Ascending aorta (tissue), 2 donors: ENCODE data around the gene AP2A2. TPM values are rescaled to one million over a fixed set of nuclear protein-coding genes. Genes with fewer than 3 reads are reported as not detected.

Experiments
- DNase-seq, 2 donors: peaks; one replicate each; pipeline ENCODE4 v3.0.0-alpha.2; 2019; ENCODE audit warnings: low spot score in 2 of 2
- H3K27ac ChIP-seq, 2 donors: fragments of 200-600 bp; sonication (generic); one replicate each; pipeline ENCODE4 v1.5.1; 2016 to 2017; ENCODE audit warnings: mild to moderate bottlenecking in 1 of 2
- H3K27me3 ChIP-seq: fragments of 200-600 bp; sonication (generic); one replicate; pipeline ENCODE4 v1.5.1; 2017
- H3K36me3 ChIP-seq, 2 donors: fragments of 200-600 bp; sonication (generic); one replicate each; pipeline ENCODE4 v1.5.1; 2016
- H3K4me1 ChIP-seq, 2 donors: fragments of 200-600 bp; sonication (generic); one replicate each; pipeline ENCODE4 v1.5.1; 2016 to 2017; ENCODE audit warnings: mild to moderate bottlenecking in 1 of 2
- H3K4me3 ChIP-seq, 2 donors: fragments of 200-600 bp; sonication (generic); one replicate each; pipeline ENCODE4 v1.5.1; 2016 to 2017; ENCODE audit warnings: mild to moderate bottlenecking in 1 of 2
- H3K9me3 ChIP-seq, 2 donors: fragments of 200-600 bp; sonication (generic); one replicate each; pipeline ENCODE4 v1.5.1; 2016
- CTCF ChIP-seq, 3 experiments: fragments of 200-600 bp in 2 of 3; fragments of 450-650 bp in 1 of 3; sonication (generic) in 2 of 3; IDR thresholded peaks; one replicate each; pipeline ENCODE4 v1.5.1; 2016 to 2019; ENCODE audit warnings: antibody characterized with exemption in 3 of 3, mild to moderate bottlenecking in 1 of 3, moderate library complexity in 1 of 3
- intact Hi-C: fragments of 100-400 bp; cut with DNase I; formaldehyde crosslinking; loops from one replicate; pipeline ENCODE4 v1.15.1; 2023
- total RNA-seq: library from RNA; depleted of rRNA; stranded (reverse); fragments of >200 nt; gene quantifications from one replicate; pipeline ENCODE4 v1.1.0, GENCODE V29; 2016

Gene AP2A2
- total RNA-seq, 1 donor from 2014 or later: 118 TPM

DNA sequence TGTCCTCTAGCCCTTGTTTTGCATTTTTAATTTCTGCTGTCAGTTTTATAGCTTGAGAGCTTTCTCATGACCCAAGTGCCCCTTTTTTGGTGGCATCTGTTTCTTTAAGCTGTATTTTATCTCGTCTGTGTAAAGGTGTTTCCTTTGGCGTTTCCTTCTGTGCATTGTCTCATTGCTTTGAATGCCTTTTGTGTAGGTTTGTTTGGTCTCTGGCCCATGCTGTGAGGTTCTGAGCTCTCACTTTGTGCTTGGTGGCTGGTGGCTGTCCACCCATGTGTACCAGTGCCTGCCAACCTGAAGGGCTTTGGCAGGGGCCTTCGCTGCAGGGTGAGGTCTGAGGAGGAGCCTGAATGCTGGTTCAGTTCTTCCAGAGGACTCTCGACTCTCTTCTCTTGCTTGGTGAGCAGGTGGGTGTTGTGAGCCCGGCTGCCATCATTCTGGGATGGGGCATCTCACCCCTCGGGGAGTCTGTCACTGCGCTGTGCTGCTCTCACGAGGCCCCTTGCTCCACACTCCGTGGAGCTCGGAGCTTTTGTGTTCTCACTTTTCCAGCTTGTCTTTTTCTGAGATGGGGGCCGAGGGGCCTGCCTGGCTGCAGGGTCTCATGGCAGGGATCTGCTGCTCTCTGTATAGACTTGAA lies 14.9 kb downstream of the AP2A2 start:
- H3K27ac ChIP-seq: no peak overlapping the region
- DNase-seq: no peak
- intact Hi-C loops: no loop called here
- TF ChIP-seq CTCF (IDR thresholded peaks at IDR 0.05): no peak
- H3K4me1 ChIP-seq: peaks cover 0 to 3% of the 10 kb centered on the region in 2 donors
- H3K27me3 ChIP-seq: no peaks in the 10 kb centered on the region
- H3K9me3 ChIP-seq: no peaks in the 10 kb centered on the region
- peaks cover 10 to 14% of the 10 kb centered on the region in 2 donors for H3K36me3 ChIP-seq
- no peak overlapping the region for H3K4me3 ChIP-seq

DNA sequence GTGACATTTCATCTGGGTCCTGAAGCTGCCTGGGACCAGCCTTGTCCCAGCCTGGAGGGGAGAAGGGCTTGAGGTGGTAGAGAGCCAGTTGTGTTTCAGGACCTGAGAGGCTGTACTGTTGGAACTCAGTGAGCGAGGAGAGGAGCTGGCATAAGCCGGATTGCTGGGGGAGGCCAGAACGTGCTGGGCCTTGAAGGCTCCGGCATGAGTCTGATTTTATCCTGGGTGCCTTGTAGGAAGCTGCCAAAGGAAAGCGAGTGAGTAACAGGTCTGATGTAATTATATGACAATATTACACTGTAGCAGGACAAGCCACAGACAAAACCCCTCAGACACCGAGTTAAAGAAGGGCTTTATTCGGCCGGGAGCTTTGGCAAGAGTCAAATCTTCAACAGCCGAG lies 17.2 kb downstream of the AP2A2 start:
- TF ChIP-seq CTCF (IDR thresholded peaks at IDR 0.05): no peak
- no peak overlapping the region for H3K4me3 ChIP-seq
- H3K27me3 ChIP-seq: no peaks in the 10 kb centered on the region
- no peak overlapping the region for H3K27ac ChIP-seq
- H3K36me3 ChIP-seq: peaks cover 16 to 19% of the 10 kb centered on the region in 2 donors
- intact Hi-C loops: no loop called here
- H3K9me3 ChIP-seq: no peaks in the 10 kb centered on the region
- no peak for DNase-seq
- peaks cover 0 to 3% of the 10 kb centered on the region in 2 donors for H3K4me1 ChIP-seq

- Histone ChIP-seq H3K36me3 (peaks cover 19 to 21% of the 10 kb centered on the region in 2 donors), H3K9me3 (no peaks in the 10 kb centered on the region), H3K27me3 (no peaks in the 10 kb centered on the region), H3K4me1 (peaks cover 0 to 3% of the 10 kb centered on the region in 2 donors), H3K27ac (no peak overlapping the region), H3K4me3 (no peak overlapping the region)
- TF ChIP-seq CTCF (IDR thresholded peaks at IDR 0.05): no peak
- intact Hi-C loops: no loop called here
- DNase-seq: no peak
Observed at GRCh38 chr11:944711-945470, 19.2 kb downstream of the AP2A2 start.

GRCh38 chr11:945986-946385 lies 20.3 kb downstream of the AP2A2 start:
- Histone ChIP-seq H3K4me1 (peaks cover 0 to 3% of the 10 kb centered on the region in 2 donors), H3K36me3 (peaks cover 19 to 21% of the 10 kb centered on the region in 2 donors), H3K27me3 (no peaks in the 10 kb centered on the region), H3K9me3 (no peaks in the 10 kb centered on the region), H3K27ac (no peak overlapping the region), H3K4me3 (no peak overlapping the region)
- no peak for TF ChIP-seq CTCF (IDR thresholded peaks at IDR 0.05)
- no peak for DNase-seq
- intact Hi-C loops: no loop called here

- Histone ChIP-seq H3K27me3 (no peaks in the 10 kb centered on the region), H3K4me1 (no peaks in the 10 kb centered on the region), H3K4me3 (no peak overlapping the region), H3K36me3 (peaks cover 19 to 21% of the 10 kb centered on the region in 2 donors), H3K9me3 (no peaks in the 10 kb centered on the region), H3K27ac (no peak overlapping the region)
- no peak for DNase-seq
- intact Hi-C loops: no loop called here
- TF ChIP-seq CTCF (IDR thresholded peaks at IDR 0.05): no peak
Observed at GRCh38 chr11:947744-948143, 22.1 kb downstream of the AP2A2 start.
